Right lung (tissue), 5 donors: ENCODE measurements around the gene AFTPH. TPM values are rescaled to one million over a fixed set of nuclear protein-coding genes. Genes with fewer than 3 reads are reported as not detected.

Source experiments
- DNase-seq, 2 donors: peaks; one replicate each; pipeline ENCODE4 v3.0.0-alpha.2; 2013
- polyA plus RNA-seq, 5 donors: library from polyadenylated mRNA; unstranded; fragments of 120-200 nt; gene quantifications; one replicate each; pipeline versions ENCODE4 v1.2.1 to v1.2.3, GENCODE V29; 2013; ENCODE audit warnings: inconsistent platforms in 1 of 5, low replicate concordance in 1 of 5; ENCODE audit not compliant: insufficient read length in 5 of 5, insufficient read depth in 1 of 5

The AFTPH gene
- polyA plus RNA-seq, 5 donors: 47.3 to 63.5 (median 56.0) TPM

GRCh38 chr2:64631771-64632170 is 107.6 kb downstream of the AFTPH start:
- DNase-seq: no peak

- peak; percentile 79 to 83 for DNase-seq
Observed at GRCh38 chr2:64632835-64633819, 109.0 kb downstream of the AFTPH start.

- peak; percentile 79 to 81 for DNase-seq
Observed at GRCh38 chr2:64634345-64635267, 110.5 kb downstream of the AFTPH start.

GRCh38 chr2:64635976-64636911 is 112.1 kb downstream of the AFTPH start:
- no peak for DNase-seq

- DNase-seq: no peak
Observed at GRCh38 chr2:64637000-64637635, 113.0 kb downstream of the AFTPH start.

GRCh38 chr2:64637931-64638330 is 113.8 kb downstream of the AFTPH start:
- no peak for DNase-seq

GRCh38 chr2:64638502-64639120 is 114.5 kb downstream of the AFTPH start:
- DNase-seq: no peak

- no peak for DNase-seq
Observed at GRCh38 chr2:64639691-64640090, 115.6 kb downstream of the AFTPH start.

- DNase-seq: no peak
Observed at GRCh38 chr2:64640153-64641044, 116.3 kb downstream of the AFTPH start.

GRCh38 chr2:64641599-64641998 is 117.5 kb downstream of the AFTPH start:
- DNase-seq: no peak

Other genes with a start within 250 kb of the AFTPH start
- gene LGALSL, start 70.2 kb upstream of the AFTPH start, polyA plus RNA-seq: 100 to 1,000 TPM in 1 of 5 donors, 10 to 100 TPM in 4; 80.1 to 118 (median 86.1) TPM
- gene SERTAD2, start 129.6 kb downstream of the AFTPH start, polyA plus RNA-seq: 10 to 100 TPM; 22.3 to 27.9 (median 24.7) TPM